ENCODE measurements around the gene CEMIP.

- TF ChIP-seq CTCF (conservative IDR thresholded peaks at IDR 0.05 in 1 of 2, IDR thresholded peaks at IDR 0.05 in 1 of 2; ENCODE audit: extremely low read depth in 1 of 2, insufficient read depth in 1 of 2, low read depth in 1 of 2, low read length in 2 of 2) (no peak), EZH2 (IDR thresholded peaks at IDR 0.05; ENCODE audit: borderline replicate concordance, low read length) (no peak)
These were observed 46.3 kb downstream of the CEMIP start for GRCh38 chr15:80825361-80826030.
